Measurements from ENCODE around the gene PRRC2B. TPM values are rescaled to one million over a fixed set of nuclear protein-coding genes. Genes with fewer than 3 reads are reported as not detected.
"Not testable (repeated sequence)": the region's sequence is repeated elsewhere in the genome, so short reads cannot be mapped to it uniquely, and the experiment has no call there.

The PRRC2B gene
- total RNA-seq, 1 donor from 2014 or later, result 190 TPM

- intact Hi-C loops (cut with micrococcal nuclease), result loop anchor here (2.0 kb wide), 1 partner anchor 26 kb away; the partner anchor contains the start of gene UCK1
Observed at GRCh38 chr9:131505012-131505411, 111.1 kb downstream of the PRRC2B start.

- intact Hi-C loops (cut with micrococcal nuclease), result no loop called here
Observed at GRCh38 chr9:131511416-131511815, 117.5 kb downstream of the PRRC2B start.

GRCh38 chr9:131511880-131512279, 118.0 kb downstream of the PRRC2B start:
- intact Hi-C loops (cut with micrococcal nuclease), result no loop called here

GRCh38 chr9:131513177-131513576, 119.3 kb downstream of the PRRC2B start:
- intact Hi-C loops (cut with micrococcal nuclease), result no loop called here

GRCh38 chr9:131515559-131516031, 121.7 kb downstream of the PRRC2B start:
- intact Hi-C loops (cut with micrococcal nuclease), result not testable (repeated sequence)

- intact Hi-C loops (cut with micrococcal nuclease), result no loop called here
Observed at GRCh38 chr9:131516100-131516499, 122.2 kb downstream of the PRRC2B start.

- intact Hi-C loops (cut with micrococcal nuclease), result no loop called here
Observed at GRCh38 chr9:131516930-131517329, 123.0 kb downstream of the PRRC2B start.

GRCh38 chr9:131517761-131518190, 123.9 kb downstream of the PRRC2B start:
- intact Hi-C loops (cut with micrococcal nuclease), result no loop called here

GRCh38 chr9:131518553-131518952, 124.7 kb downstream of the PRRC2B start:
- intact Hi-C loops (cut with micrococcal nuclease), result no loop called here

GRCh38 chr9:131520503-131520902, 126.6 kb downstream of the PRRC2B start:
- intact Hi-C loops (cut with micrococcal nuclease), result no loop called here

- intact Hi-C loops (cut with micrococcal nuclease), result no loop called here
Observed at GRCh38 chr9:131521203-131521602, 127.3 kb downstream of the PRRC2B start.

- intact Hi-C loops (cut with micrococcal nuclease), result no loop called here
Observed at GRCh38 chr9:131521822-131522221, 127.9 kb downstream of the PRRC2B start.

GRCh38 chr9:131522257-131523085, 128.6 kb downstream of the PRRC2B start:
- intact Hi-C loops (cut with micrococcal nuclease), result no loop called here

- intact Hi-C loops (cut with micrococcal nuclease), result no loop called here
Observed at GRCh38 chr9:131523086-131523388, 129.2 kb downstream of the PRRC2B start.

GRCh38 chr9:131523451-131524435, 129.9 kb downstream of the PRRC2B start:
- intact Hi-C loops (cut with micrococcal nuclease), result no loop called here

GRCh38 chr9:131524665-131525315, 130.9 kb downstream of the PRRC2B start:
- intact Hi-C loops (cut with micrococcal nuclease), result no loop called here

GRCh38 chr9:131525643-131526565, 132.0 kb downstream of the PRRC2B start:
- intact Hi-C loops (cut with micrococcal nuclease), result no loop called here

GRCh38 chr9:131528186-131528585, 134.3 kb downstream of the PRRC2B start:
- intact Hi-C loops (cut with micrococcal nuclease), result no loop called here

GRCh38 chr9:131528886-131529505, 135.1 kb downstream of the PRRC2B start:
- intact Hi-C loops (cut with micrococcal nuclease), result no loop called here
